Large intestine (tissue), 3 donors: ENCODE data around the gene PTPRD. TPM values are rescaled to one million over a fixed set of nuclear protein-coding genes. Genes with fewer than 3 reads are reported as not detected.

Experiments
- DNase-seq, 2 donors: peaks; one replicate each; pipeline versions ENCODE4 v3.0.0 to v3.0.0-alpha.2; 2013
- H3K27ac ChIP-seq: one replicate; pipeline ENCODE4 v1.5.1; 2013; ENCODE audit warnings: low read length
- H3K27me3 ChIP-seq: 2 replicates; pipeline ENCODE4 v1.6.1; 2013; ENCODE audit warnings: low read length; ENCODE audit not compliant: control insufficient read depth, insufficient read depth
- H3K36me3 ChIP-seq: 2 replicates; pipeline ENCODE4 v1.6.1; 2013; ENCODE audit warnings: low read length; ENCODE audit not compliant: control insufficient read depth, insufficient read depth
- H3K4me1 ChIP-seq: one replicate; pipeline ENCODE4 v1.6.1; 2013; ENCODE audit warnings: low read length; ENCODE audit not compliant: control insufficient read depth, insufficient read depth
- H3K4me3 ChIP-seq: one replicate; pipeline ENCODE4 v1.5.1; 2013; ENCODE audit warnings: low read length
- H3K9me3 ChIP-seq: one replicate; pipeline ENCODE4 v1.6.1; 2013; ENCODE audit warnings: mild to moderate bottlenecking, low read depth, low read length, moderate library complexity; ENCODE audit not compliant: control insufficient read depth
- WGBS: methylation state at CpG from one replicate; pipeline ENCODE4 v1.1.5; 2013; ENCODE audit warnings: low lambda C conversion rate; ENCODE audit not compliant: insufficient coverage; 5-methylcytosine and 5-hydroxymethylcytosine counted together
- polyA plus RNA-seq: library from polyadenylated mRNA; unstranded; fragments of 120-200 nt; gene quantifications from one replicate; pipeline ENCODE4 v1.2.1, GENCODE V29; 2013

The PTPRD gene
- polyA plus RNA-seq, 1 donor: 12.0 TPM

DNA sequence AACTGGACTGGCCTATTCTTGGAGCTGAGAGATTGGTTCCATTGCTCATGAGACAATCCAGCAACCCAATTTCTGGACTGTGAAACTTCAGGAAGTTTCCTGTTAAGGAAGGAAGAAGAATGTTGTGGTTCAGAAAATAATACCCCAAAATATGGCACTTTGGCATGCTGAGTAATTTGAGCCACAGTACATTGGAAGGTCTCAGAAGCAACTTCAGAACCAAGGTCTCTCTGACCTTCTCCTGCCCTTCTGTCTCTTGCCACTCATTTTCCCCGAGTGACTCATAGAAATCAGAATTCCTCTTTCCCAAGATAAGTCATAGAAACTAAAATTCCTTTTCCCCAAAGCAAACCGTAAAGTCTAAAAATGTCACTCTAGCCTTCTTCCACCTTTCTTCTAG, 1366.1 kb downstream of the PTPRD start:
- no CpG with 5 or more reads among the region's 2 CpGs for WGBS
- H3K4me1 ChIP-seq: no peaks in the 10 kb centered on the region
- no peak overlapping the region for H3K27ac ChIP-seq
- H3K27me3 ChIP-seq: no peaks in the 10 kb centered on the region
- no peaks in the 10 kb centered on the region for H3K9me3 ChIP-seq
- no peak for DNase-seq
- H3K4me3 ChIP-seq: no peak overlapping the region
- no peaks in the 10 kb centered on the region for H3K36me3 ChIP-seq

DNA sequence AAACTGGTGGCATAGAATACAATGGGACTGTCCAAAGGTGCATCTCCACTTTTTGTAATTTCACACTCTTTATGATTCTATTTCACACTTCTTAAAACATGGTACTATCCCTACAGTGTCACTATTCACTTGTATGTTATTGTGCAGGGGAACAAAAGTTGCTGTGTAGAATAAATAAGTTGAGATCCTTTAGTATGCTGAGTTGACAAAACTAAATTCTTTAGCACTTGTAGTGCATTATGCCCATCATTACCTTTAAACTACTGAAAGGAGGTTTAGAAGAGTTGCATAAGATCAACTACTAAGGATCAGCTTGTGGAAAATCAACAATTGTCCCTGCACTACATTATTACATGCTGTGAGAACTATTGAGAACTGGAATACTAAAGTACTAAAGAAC, 1380.9 kb downstream of the PTPRD start:
- Histone ChIP-seq H3K4me3 (no peak overlapping the region), H3K36me3 (no peaks in the 10 kb centered on the region), H3K27ac (no peak overlapping the region), H3K27me3 (no peaks in the 10 kb centered on the region), H3K9me3 (no peaks in the 10 kb centered on the region), H3K4me1 (no peaks in the 10 kb centered on the region)
- no peak for DNase-seq

DNA sequence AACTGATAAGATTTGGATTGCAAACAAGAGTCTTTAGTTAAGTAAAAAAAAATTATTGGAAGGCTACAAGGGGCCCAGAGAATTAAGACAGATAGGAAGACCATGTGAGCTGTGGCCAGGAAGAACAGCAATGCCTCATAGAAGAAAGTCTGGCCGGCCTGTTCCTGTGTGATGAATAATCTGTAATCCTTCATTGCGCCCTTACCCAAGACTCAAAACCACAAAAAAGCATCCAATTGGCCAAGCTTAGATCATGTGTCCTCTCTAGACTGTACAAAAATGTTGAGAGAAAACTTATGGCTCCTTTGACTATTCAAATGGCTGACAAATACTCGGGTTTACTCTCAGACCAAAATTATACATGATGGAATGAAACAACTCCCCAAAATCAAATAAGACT, 1383.5 kb downstream of the PTPRD start:
- Histone ChIP-seq H3K4me1 (no peaks in the 10 kb centered on the region), H3K36me3 (no peaks in the 10 kb centered on the region), H3K9me3 (no peaks in the 10 kb centered on the region), H3K4me3 (no peak overlapping the region), H3K27me3 (no peaks in the 10 kb centered on the region), H3K27ac (no peak overlapping the region)
- no CpG with 5 or more reads among the region's 3 CpGs for WGBS
- DNase-seq: no peak

DNA sequence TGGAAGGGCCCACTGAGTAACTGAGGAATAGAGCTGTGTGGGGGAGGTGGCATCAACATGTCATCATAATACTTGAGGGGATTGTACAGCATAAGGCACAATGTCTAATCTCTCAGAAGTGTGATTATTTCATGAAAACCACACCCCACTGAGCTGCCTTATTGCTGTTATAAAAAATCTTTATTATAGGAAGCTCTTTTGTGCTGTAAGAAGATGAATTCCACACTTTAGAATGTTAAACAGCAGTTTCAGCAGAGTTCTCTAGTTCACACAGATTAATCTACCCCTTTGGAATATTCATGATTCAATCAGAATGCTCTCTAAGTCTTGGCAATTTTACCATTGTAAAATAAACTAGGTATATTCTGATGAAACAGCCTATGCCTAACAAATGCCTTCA, 1389.6 kb downstream of the PTPRD start:
- no peaks in the 10 kb centered on the region for H3K9me3 ChIP-seq
- no peak for DNase-seq
- H3K4me1 ChIP-seq: no peaks in the 10 kb centered on the region
- no peak overlapping the region for H3K4me3 ChIP-seq
- H3K27me3 ChIP-seq: no peaks in the 10 kb centered on the region
- no peaks in the 10 kb centered on the region for H3K36me3 ChIP-seq
- H3K27ac ChIP-seq: no peak overlapping the region

DNA sequence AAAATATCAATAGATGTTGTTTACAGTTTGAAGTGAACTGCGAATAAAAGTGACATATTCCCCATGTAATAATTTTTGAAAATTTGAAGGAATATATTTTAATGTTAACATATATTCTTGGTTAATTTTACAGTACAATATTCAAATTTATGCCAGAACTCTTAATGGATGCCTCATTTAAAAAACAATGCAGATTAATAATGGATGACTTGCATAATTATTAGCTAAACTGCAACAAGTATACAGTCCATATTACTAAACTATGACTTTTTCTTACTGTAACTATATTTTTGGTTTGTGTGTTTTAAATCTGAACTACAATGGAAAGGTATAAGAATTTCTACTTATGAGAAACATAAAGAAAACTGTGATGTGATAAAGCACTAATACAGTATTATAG, 1390.1 kb downstream of the PTPRD start:
- no peak overlapping the region for H3K4me3 ChIP-seq
- H3K27ac ChIP-seq: no peak overlapping the region
- H3K9me3 ChIP-seq: no peaks in the 10 kb centered on the region
- DNase-seq: no peak
- WGBS: no CpG with 5 or more reads among the region's 1 CpG
- no peaks in the 10 kb centered on the region for H3K27me3 ChIP-seq
- H3K4me1 ChIP-seq: no peaks in the 10 kb centered on the region
- H3K36me3 ChIP-seq: no peaks in the 10 kb centered on the region

DNA sequence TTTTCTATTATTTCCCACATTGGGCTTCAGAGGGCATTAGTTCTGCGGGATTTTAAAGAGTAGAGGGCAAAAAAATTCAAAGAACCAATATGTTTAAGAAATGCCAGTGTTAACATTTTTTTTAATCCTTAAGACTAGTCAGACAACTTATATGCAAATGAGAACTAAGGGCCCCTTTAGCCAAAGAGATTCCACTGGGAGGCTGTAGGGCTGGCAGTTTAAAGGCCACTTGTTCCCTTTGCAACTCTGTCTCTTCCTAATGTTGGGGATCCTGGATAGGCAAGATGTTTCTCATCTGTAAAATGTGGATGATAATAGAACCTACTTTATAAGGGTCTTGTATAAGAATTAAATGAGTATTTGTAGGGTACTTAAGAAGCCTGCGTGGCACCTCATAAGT, 1395.9 kb downstream of the PTPRD start:
- no peak for DNase-seq
- H3K9me3 ChIP-seq: no peaks in the 10 kb centered on the region
- H3K27ac ChIP-seq: no peak overlapping the region
- H3K4me1 ChIP-seq: no peaks in the 10 kb centered on the region
- 100% methylated on average over 2 of the region's 2 CpGs for WGBS
- H3K4me3 ChIP-seq: no peak overlapping the region
- H3K27me3 ChIP-seq: no peaks in the 10 kb centered on the region
- H3K36me3 ChIP-seq: no peaks in the 10 kb centered on the region

DNA sequence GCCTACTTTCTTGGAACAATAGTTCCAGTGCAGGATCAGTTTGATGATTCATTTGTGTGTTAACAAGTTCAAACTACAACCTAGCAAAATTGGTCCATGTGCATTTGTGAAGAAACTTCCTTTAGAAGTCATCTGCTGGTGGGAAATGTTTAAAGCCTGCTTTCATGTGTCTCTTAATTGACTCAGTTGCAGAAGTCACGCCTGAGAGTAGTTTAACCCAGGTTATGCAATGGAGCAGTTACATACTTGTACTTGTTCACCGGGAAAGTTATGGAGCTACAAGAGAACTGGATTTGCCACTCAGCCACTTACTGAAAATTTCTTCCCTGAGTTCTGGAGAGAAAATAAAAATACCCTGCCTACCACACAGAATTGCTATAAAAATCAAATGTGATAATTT, 1397.8 kb downstream of the PTPRD start:
- no peaks in the 10 kb centered on the region for H3K36me3 ChIP-seq
- WGBS: no CpG with 5 or more reads among the region's 2 CpGs
- no peak for DNase-seq
- H3K27me3 ChIP-seq: no peaks in the 10 kb centered on the region
- no peak overlapping the region for H3K27ac ChIP-seq
- H3K4me3 ChIP-seq: no peak overlapping the region
- H3K4me1 ChIP-seq: no peaks in the 10 kb centered on the region
- H3K9me3 ChIP-seq: no peaks in the 10 kb centered on the region

DNA sequence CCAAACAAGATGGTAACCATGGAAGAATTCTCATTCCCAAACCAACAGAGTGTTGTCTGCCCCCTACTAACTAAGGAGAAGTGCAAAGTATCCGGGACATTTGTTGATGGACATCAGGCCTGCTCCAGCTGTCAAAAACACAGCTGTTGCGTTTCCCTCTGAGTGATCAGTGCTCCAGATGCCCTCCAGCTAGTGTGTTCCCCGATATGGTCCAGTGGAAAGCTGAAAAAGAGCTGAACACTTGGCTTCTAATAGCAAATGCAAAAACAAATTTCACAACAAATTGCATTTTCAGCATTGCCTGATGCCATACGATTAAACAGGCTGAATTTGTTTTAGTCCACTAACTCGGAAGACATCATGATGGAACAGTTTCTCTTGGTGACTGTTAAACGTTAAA, 1398.7 kb downstream of the PTPRD start:
- 54% methylated on average over 3 of the region's 6 CpGs for WGBS
- Histone ChIP-seq H3K27ac (no peak overlapping the region), H3K4me1 (no peaks in the 10 kb centered on the region), H3K4me3 (no peak overlapping the region), H3K9me3 (no peaks in the 10 kb centered on the region), H3K36me3 (no peaks in the 10 kb centered on the region), H3K27me3 (no peaks in the 10 kb centered on the region)
- no peak for DNase-seq

DNA sequence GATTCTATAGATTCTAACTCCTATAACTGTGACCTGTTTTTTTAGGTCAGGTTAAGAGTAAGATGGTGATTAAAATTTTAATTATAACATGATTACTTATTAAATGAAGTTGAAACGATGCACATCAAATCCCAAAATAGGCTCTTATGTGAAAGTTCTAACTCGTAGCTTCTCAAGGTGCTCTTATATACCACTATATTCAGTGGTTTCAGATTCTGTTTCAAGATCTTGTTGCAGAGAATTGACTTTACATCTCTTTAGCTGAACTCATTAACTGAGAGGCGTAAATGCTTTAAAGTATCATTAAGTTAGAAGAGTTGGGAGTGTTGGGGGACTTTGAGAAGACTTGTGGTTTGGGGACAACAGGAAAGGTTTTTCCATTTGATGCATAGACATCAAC, 1399.8 kb downstream of the PTPRD start:
- H3K27ac ChIP-seq: no peak overlapping the region
- no peaks in the 10 kb centered on the region for H3K27me3 ChIP-seq
- DNase-seq: no peak
- no peaks in the 10 kb centered on the region for H3K4me1 ChIP-seq
- H3K36me3 ChIP-seq: no peaks in the 10 kb centered on the region
- WGBS: 100% methylated on average over 1 of the region's 3 CpGs
- H3K9me3 ChIP-seq: no peaks in the 10 kb centered on the region
- no peak overlapping the region for H3K4me3 ChIP-seq

DNA sequence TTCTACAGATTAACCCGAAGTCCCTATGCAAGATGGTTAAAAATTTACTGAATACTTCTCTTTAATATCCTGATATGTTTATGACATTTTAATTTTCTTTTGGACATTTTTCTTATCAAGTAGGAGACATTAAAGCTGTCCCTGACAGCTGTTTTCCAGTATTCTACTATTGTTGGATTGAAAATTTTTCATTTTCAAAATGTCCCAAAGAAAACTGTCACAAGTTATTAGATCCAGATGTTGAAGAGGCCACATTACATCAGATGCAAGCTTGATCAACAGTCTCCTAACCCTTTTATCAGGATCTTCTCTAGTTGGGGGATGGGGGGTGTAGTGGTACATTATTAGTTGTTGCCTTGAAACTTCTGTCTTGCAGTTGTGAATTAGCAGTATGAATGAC, 1410.5 kb downstream of the PTPRD start:
- no peak for DNase-seq

DNA sequence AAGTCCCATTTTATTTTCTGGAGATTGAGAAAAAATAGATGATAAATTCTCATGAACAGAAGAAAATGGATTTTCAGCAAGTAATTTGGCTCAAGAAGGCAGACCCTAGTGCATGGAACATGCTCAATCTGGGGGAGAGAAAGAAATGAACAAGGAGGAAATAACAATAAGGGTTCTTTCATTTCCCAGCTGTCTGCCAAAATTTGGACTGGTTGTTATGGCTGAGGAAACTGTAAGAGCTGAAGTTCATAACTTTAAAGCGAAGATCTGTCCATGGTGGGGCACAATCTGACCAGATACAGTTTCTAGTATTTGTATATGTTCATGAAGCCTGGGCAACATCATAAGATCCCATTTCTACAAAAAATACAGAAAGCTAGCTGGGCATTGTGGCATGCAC, 1426.7 kb downstream of the PTPRD start:
- no peaks in the 10 kb centered on the region for H3K9me3 ChIP-seq
- no peak overlapping the region for H3K4me3 ChIP-seq
- DNase-seq: no peak
- H3K27me3 ChIP-seq: no peaks in the 10 kb centered on the region
- no peaks in the 10 kb centered on the region for H3K4me1 ChIP-seq
- H3K36me3 ChIP-seq: no peaks in the 10 kb centered on the region
- H3K27ac ChIP-seq: no peak overlapping the region
- no CpG with 5 or more reads among the region's 1 CpG for WGBS

More for the DNA sequence above, 1410.5 kb downstream of the PTPRD start:
- H3K9me3 ChIP-seq: no peaks in the 10 kb centered on the region
- H3K36me3 ChIP-seq: no peaks in the 10 kb centered on the region
- H3K4me1 ChIP-seq: no peaks in the 10 kb centered on the region
- H3K27me3 ChIP-seq: no peaks in the 10 kb centered on the region
- no peak overlapping the region for H3K27ac ChIP-seq
- H3K4me3 ChIP-seq: no peak overlapping the region
- 100% methylated on average over 1 of the region's 1 CpG for WGBS
